ENCODE results near the gene METTL25.

Gene METTL25

DNA sequence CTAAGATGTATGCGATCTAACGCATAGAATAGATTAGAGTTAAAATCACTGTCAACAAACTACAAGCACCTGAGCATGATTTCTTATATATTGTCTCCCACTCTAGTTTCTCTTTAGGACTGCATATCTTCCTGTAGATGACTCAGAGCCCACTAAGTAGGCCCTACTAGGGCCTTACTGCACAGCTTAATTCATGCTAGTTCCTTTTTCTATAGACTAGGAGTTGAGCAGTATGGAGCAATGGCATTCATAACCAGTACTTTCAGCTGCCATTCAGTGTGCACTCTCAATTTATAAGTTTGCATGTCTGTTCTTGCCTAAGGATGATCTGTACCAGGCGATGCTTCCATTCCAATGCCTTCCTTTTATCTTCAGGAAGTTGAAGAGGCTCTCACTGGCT is 103.5 kb downstream of the METTL25 start:
- H3K4me3 ChIP-seq (ENCODE audit: low read length) = no peak overlapping the region
- TF ChIP-seq, protein P1, sequence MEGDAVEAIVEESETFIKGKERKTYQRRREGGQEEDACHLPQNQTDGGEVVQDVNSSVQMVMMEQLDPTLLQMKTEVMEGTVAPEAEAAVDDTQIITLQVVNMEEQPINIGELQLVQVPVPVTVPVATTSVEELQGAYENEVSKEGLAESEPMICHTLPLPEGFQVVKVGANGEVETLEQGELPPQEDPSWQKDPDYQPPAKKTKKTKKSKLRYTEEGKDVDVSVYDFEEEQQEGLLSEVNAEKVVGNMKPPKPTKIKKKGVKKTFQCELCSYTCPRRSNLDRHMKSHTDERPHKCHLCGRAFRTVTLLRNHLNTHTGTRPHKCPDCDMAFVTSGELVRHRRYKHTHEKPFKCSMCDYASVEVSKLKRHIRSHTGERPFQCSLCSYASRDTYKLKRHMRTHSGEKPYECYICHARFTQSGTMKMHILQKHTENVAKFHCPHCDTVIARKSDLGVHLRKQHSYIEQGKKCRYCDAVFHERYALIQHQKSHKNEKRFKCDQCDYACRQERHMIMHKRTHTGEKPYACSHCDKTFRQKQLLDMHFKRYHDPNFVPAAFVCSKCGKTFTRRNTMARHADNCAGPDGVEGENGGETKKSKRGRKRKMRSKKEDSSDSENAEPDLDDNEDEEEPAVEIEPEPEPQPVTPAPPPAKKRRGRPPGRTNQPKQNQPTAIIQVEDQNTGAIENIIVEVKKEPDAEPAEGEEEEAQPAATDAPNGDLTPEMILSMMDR (conservative IDR thresholded peaks at IDR 0.05; ENCODE audit: low read depth, low read length) = no peak
- no peak for DNase-seq (ENCODE audit: low read depth)

DNA sequence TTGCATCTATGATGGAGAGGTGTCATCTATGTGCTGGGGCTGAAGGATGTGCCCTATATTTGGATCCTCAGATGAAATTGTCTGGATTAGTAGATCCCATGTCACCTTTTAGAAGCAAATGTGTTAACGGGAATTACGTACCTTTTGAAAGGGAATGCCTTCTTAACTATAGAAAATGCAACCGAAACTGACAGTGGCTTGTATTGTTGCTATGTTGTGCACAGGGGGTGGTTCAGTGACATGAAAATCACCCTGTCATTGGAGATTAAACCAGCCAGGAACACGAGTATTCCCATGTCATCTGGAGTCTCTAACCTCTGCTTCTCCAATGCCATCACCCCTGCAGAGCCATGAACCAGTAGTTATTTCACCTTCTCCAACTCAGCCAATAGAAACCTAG is 110.2 kb downstream of the METTL25 start:
- H3K4me3 ChIP-seq (ENCODE audit: low read length) = no peak overlapping the region
- DNase-seq (ENCODE audit: low read depth) = no peak
- TF ChIP-seq, protein P1 (conservative IDR thresholded peaks at IDR 0.05; ENCODE audit: low read depth, low read length) = no peak

DNA sequence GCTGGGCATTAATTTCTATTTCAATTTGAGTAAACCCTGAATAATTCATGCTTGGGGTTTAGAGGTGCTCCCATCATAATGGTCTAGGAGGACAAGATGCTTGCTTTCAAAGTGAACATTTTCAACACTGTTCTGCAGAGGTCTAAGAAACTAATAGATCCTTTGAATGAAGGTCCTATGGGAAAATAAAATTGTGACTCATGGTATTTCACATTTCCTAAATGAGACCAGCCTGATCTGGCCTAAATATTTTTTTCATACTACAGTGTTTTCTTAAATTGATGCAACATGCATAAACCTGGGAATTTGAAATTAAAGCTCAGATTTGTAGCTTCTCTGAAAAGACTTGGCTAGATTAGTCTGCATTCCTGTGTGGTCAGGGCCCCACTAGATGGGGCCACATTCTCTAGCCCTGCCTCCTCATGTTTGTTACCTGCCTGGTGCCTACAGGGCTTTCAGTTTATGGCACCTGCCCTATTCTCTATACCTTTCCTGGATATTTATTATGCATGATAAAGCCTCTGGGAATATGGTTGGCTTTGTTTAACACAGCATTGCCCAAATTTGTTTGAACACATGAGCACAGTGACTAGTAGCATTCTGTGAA is 112.7 kb downstream of the METTL25 start:
- DNase-seq (ENCODE audit: low read depth) = no peak
- H3K4me3 ChIP-seq (ENCODE audit: low read length) = no peak overlapping the region
- TF ChIP-seq, protein P1 (conservative IDR thresholded peaks at IDR 0.05; ENCODE audit: low read depth, low read length) = no peak

DNA sequence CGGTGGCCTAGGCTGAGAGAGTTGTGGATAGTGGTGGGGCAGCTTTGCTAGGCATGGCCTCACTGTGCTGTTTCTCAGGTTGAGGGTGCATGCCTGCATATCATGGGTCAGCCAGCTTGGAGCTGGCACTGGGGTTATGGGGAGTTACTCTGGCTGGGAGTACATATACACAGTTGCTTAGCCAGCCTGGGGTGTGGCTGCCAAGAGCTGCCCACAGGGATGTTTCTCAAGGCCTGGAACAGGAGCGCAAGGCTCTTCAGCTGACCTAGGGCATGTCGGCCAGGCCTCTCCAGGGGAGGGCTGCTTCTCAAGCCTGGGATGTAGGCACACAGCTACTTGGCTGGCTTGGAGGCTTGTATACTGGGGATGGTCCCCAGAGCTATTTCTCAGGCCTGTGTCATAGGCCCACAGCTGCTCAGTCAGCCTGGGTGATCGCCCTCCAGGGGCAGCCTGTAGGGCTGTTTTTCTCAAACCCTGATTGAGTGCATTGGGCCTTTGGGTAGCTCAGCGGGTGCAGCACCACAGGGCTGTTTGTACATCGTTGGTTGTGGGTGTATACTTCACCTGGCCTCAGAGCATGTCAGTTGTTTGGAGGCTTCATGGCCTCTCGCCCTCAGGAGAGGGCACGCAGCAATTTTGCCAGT is 114.9 kb downstream of the METTL25 start:
- TF ChIP-seq, protein P1 (conservative IDR thresholded peaks at IDR 0.05; ENCODE audit: low read depth, low read length) = no peak
- no peak for DNase-seq (ENCODE audit: low read depth)
- no peak overlapping the region for H3K4me3 ChIP-seq (ENCODE audit: low read length)

DNA sequence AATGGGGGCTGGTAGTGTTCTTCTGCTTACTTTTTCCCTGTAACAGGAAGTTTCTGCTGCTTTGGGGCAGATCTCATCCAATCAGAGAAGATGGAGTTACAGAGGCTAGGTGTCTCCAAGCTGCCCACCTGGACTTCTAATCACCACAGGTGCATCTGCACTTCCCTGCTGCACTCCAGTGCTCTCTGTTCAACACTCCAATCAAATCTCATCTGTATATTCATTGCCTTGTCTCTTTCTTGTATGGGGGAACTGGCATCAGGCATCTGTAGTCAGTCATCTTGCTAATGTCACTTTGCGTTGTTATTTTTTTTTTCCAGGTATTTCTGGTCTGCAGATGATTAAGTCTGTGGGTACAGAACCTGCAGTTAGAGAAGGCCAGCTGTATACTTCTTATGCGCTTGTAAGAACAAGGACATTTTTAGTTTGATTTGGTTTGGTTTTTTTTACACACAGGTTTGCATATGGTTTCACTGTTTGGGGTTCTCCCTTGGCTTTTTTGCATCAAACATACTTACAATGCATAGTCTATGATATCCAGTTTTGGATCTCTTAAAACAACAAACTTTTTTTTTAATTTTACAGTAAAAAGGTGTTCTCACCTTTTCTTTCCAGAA is 116.0 kb downstream of the METTL25 start:
- H3K4me3 ChIP-seq (ENCODE audit: low read length) = no peak overlapping the region
- DNase-seq (ENCODE audit: low read depth) = no peak
- TF ChIP-seq, protein P1 (conservative IDR thresholded peaks at IDR 0.05; ENCODE audit: low read depth, low read length) = no peak

DNA sequence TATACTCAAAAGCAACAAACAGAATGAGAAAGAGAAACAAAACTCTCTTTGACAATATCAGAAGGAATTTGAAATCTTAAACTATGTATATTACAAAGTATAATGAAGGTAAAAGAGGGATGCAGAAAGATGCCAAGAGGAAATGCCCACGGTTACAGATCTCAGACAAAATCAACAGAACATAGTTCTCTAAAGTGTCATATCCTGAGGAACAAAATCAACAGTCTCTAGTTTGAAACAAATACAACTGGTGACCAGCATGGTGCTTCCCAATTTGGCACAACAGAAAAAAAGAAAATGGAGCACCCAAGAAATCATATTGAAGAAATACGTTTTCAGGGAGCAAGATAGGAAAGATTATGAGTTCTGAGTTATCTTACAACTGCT is 116.5 kb downstream of the METTL25 start:
- no peak overlapping the region for H3K4me3 ChIP-seq (ENCODE audit: low read length)
- TF ChIP-seq, protein P1 (conservative IDR thresholded peaks at IDR 0.05; ENCODE audit: low read depth, low read length) = no peak
- DNase-seq (ENCODE audit: low read depth) = no peak

DNA sequence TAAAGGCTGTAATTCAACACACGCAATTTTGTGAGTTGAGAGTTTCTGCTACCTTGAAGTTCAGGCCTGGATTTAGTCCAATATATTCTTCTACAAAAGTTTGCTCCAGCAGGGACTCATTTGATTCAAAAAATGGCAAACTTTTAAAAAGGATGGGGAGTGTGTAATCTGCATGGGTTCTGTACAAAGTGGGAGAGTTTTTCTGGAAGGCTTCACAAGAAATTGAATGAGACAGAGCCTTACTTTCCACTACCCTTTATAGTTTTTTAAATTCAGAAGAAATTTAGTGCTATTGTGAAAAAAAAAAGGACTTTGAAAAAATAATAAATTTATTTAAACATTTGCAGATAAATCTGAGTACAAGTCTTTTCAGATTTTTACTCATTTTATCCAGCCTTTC is 116.9 kb downstream of the METTL25 start:
- TF ChIP-seq, protein P1 (conservative IDR thresholded peaks at IDR 0.05; ENCODE audit: low read depth, low read length) = no peak
- H3K4me3 ChIP-seq (ENCODE audit: low read length) = no peak overlapping the region

More for the DNA sequence above, 116.9 kb downstream of the METTL25 start:
- no peak for DNase-seq (ENCODE audit: low read depth)

Data from retinal pigment epithelial cell (primary cell).